ENCODE data around the gene ADGRG3.
A peak's percentile ranks its signal among the peaks of the same experiment; 100 is the strongest.

Gene ADGRG3

DNA sequence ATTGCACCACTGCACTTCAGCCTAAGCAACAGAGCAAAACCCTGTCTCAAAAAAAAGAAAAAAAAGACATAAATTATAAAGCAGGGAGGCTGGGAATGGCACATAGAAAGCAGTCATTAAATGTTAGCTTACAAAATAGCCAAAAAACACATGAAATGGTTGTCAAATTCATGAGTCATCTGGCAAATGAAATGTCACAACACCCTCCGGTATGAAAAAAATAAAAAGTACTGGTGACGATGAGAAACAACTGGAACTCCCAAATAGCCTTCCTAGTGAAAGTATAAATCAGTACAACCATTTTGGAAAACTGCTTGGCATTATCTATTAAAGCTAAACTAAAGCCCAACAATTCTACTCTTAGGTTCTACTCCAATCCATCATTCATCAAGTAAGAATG lies 63.9 kb downstream of the ADGRG3 start:
- TF ChIP-seq MYC (IDR thresholded peaks at IDR 0.05; ENCODE audit: low read depth, low read length) = no peak
- TF ChIP-seq, protein P1, sequence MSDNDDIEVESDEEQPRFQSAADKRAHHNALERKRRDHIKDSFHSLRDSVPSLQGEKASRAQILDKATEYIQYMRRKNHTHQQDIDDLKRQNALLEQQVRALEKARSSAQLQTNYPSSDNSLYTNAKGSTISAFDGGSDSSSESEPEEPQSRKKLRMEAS (IDR thresholded peaks at IDR 0.05; ENCODE audit: low read depth, low read length) = no peak
- DNase-seq (ENCODE audit: low read depth) = peak; percentile 39
- H3K4me3 ChIP-seq (ENCODE audit: low read depth, low read length) = no peak overlapping the region

DNA sequence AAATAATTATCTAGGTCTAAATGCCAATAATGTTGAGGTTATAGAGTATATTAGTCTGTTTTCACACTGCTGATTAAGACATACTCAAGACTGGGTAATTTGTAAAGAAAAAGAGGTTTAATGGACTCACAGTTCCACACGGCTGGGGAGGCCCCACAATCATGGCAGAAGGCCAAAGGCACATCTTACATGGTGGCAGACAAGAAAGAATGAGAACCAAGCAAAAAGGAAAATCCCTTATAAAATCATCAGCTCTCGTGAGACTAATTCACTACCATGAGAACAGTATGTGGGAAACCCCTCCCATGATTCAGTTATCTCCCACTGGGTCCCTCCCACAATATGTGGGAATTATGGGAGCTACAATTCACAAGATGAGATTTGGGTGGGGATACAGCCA lies 64.6 kb downstream of the ADGRG3 start:
- DNase-seq (ENCODE audit: low read depth) = no peak
- TF ChIP-seq MYC (IDR thresholded peaks at IDR 0.05; ENCODE audit: low read depth, low read length) (no peak), POLR2A (IDR thresholded peaks at IDR 0.05; ENCODE audit: extremely low read depth, insufficient read length) (no peak)
- TF ChIP-seq, protein P1 (IDR thresholded peaks at IDR 0.05; ENCODE audit: low read depth, low read length) = no peak
- TF ChIP-seq, protein P2, sequence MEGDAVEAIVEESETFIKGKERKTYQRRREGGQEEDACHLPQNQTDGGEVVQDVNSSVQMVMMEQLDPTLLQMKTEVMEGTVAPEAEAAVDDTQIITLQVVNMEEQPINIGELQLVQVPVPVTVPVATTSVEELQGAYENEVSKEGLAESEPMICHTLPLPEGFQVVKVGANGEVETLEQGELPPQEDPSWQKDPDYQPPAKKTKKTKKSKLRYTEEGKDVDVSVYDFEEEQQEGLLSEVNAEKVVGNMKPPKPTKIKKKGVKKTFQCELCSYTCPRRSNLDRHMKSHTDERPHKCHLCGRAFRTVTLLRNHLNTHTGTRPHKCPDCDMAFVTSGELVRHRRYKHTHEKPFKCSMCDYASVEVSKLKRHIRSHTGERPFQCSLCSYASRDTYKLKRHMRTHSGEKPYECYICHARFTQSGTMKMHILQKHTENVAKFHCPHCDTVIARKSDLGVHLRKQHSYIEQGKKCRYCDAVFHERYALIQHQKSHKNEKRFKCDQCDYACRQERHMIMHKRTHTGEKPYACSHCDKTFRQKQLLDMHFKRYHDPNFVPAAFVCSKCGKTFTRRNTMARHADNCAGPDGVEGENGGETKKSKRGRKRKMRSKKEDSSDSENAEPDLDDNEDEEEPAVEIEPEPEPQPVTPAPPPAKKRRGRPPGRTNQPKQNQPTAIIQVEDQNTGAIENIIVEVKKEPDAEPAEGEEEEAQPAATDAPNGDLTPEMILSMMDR (IDR thresholded peaks at IDR 0.05; ENCODE audit: low read depth, low read length) = no peak

DNA sequence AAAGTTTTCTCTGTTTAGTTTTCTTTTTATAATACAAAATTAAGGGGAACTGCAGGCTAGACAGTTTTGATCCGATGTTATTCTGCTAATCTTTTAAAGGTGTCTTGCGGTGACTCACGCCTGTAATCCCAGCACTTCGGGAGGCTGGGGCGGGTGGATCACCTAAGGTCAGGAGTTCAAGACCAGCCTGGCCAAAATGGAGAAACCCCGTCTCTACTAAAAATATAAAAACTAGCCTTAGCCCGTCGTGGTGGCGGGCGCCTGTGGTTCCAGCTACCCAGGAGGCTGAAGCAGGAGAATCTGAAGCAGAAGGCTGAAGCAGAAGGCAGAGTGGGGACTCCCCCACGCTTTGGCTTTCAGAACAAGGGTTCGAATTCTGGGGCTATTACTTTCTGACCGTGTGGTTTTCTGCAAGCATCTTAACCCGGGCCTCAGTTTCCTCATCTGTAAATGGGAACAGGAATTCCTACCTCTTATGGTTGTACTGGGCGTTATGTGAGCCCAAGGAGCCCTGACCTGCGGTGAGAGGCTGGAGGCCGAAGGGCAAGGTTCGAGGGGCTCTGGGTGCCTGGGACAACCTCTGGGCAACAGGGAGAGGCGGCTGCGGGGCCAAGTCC lies 66.3 kb downstream of the ADGRG3 start:
- H3K4me3 ChIP-seq (ENCODE audit: low read depth, low read length) = peak overlapping the region; percentile 87
- no peak for TF ChIP-seq MYC (IDR thresholded peaks at IDR 0.05; ENCODE audit: low read depth, low read length)
- TF ChIP-seq, protein P2 (IDR thresholded peaks at IDR 0.05; ENCODE audit: low read depth, low read length) = no peak
- TF ChIP-seq, protein P1 (IDR thresholded peaks at IDR 0.05; ENCODE audit: low read depth, low read length) = no peak
- no peak for TF ChIP-seq POLR2A (IDR thresholded peaks at IDR 0.05; ENCODE audit: extremely low read depth, insufficient read length)
- DNase-seq (ENCODE audit: low read depth) = no peak

More for the DNA sequence above, 64.6 kb downstream of the ADGRG3 start:
- H3K4me3 ChIP-seq (ENCODE audit: low read depth, low read length) = no peak overlapping the region

DNA sequence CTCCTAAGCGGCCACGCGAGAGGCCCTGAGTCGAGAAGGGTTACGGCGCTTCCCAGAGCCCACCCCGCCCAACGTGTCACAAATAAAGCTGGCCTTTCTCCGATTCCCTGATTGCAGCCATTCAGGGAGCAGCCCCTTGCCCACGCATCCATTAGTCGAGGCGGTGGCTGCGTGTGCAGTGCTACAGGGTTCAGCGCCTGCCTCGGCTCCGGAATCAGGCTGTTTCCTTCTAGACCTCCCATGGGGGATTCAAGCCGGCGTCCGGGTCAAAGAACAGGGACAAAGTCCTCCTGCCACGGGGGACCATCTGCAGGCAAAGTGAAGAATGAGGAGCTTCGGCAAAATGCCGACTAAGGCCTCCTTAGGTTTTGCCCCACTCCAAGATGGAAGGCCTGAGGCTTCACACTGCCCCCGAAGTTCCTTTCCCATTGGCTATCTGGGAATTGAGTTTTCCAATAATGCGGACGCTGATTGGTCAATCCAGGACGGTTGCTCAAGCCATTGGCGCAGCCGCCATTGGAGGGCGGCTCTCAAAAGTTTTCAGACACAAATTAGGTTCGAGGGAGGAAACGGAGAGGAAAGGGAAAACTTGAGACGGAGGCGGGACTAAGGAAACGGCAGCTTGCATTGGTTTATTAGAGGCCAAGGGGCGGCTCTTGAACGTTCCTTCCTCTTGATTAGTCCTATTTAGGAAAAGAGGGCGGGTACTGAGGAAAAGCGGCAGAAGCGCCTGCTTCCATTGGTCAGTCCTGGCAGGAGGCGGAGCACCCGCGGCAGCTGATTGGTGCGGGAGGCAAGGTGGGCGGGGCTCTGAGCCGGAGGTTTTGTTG lies 67.0 kb downstream of the ADGRG3 start:
- peak; percentile 100 for DNase-seq (ENCODE audit: low read depth)
- TF ChIP-seq, protein P2 (IDR thresholded peaks at IDR 0.05; ENCODE audit: low read depth, low read length) = no peak
- TF ChIP-seq POLR2A (IDR thresholded peaks at IDR 0.05; ENCODE audit: extremely low read depth, insufficient read length) = peak; percentile 63
- TF ChIP-seq, protein P1 (IDR thresholded peaks at IDR 0.05; ENCODE audit: low read depth, low read length) = no peak; the same call in 1 of the 2 replicates
- peak overlapping the region; percentile 87 for H3K4me3 ChIP-seq (ENCODE audit: low read depth, low read length)

DNA sequence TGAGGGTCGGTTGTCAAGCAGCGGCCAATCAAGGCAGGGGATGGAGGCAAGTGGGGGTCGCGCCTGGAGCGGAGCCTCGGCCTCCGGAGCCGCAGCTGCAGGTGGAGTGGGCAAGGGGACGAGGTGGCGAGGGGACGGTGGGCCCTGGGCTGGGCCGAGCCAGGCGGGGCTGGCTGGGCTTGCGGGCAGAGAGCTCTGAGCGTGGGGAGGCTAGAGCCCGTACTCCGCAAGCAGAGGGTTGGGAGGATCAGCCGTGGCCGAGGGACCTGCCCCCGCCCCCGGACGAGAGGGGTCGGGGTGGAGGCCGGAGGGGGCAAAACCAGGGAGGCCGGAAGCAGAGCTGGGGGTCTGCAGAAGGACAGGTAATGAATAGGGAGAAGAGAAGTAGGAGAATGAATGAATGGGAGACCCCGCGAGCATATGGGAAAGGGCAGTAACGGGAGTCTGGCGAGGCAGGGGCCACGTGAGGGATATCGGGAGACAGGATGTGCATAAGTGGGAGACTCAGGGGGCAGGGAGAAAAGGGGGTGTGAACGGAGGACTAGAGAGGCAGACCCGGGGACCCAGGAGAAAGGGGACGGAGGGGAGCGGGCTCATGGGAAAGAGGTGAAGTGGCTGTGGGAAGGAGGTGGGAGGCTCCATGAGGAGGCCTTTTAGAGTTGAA lies 67.8 kb downstream of the ADGRG3 start, which contains the start of gene KATNB1:
Gene KATNB1, plus strand, starts transcription at position 16 of the 664 bp plus-strand sequence. CDS start 1,474 bp downstream, outside the sequence.
- DNase-seq (ENCODE audit: low read depth) = no peak
- peak within 1 kb of the TSS; percentile 87 for H3K4me3 ChIP-seq (ENCODE audit: low read depth, low read length)
- TF ChIP-seq POLR2A (IDR thresholded peaks at IDR 0.05; ENCODE audit: extremely low read depth, insufficient read length) (peak; percentile 42), MYC (IDR thresholded peaks at IDR 0.05; ENCODE audit: low read depth, low read length) (peak; percentile 26; the same call in 1 of the 2 replicates)
- TF ChIP-seq, protein P2 (IDR thresholded peaks at IDR 0.05; ENCODE audit: low read depth, low read length) = no peak
- TF ChIP-seq, protein P1 (IDR thresholded peaks at IDR 0.05; ENCODE audit: low read depth, low read length) = peak; percentile 42; the same call in 1 of the 2 replicates
